Ectodermal cell (in vitro differentiated cells): Measurements from ENCODE around the gene AMHR2.

ENCODE experiments used
- H3K27ac ChIP-seq: 2 replicates; pipeline ENCODE4 v1.7.0; 2013; ENCODE audit warnings: mild to moderate bottlenecking, low read depth, low read length; ENCODE audit not compliant: insufficient read depth, poor library complexity, severe bottlenecking
- H3K27me3 ChIP-seq: 2 replicates; pipeline ENCODE4 v1.7.0; 2013; ENCODE audit warnings: mild to moderate bottlenecking, low read length; ENCODE audit not compliant: insufficient read depth, control insufficient read depth, poor library complexity, severe bottlenecking
- H3K36me3 ChIP-seq: one replicate; pipeline ENCODE4 v1.7.0; 2013; ENCODE audit warnings: low read length; ENCODE audit not compliant: control insufficient read depth, insufficient read depth
- H3K4me1 ChIP-seq: one replicate; pipeline ENCODE4 v1.7.0; 2013; ENCODE audit warnings: low read length; ENCODE audit not compliant: control insufficient read depth, insufficient read depth
- H3K4me3 ChIP-seq: 2 replicates; pipeline ENCODE4 v1.7.0; 2013; ENCODE audit warnings: low read depth, low read length, control low read depth; ENCODE audit not compliant: insufficient read depth
- H3K9me3 ChIP-seq: 2 replicates; pipeline ENCODE4 v1.7.0; 2013; ENCODE audit warnings: mild to moderate bottlenecking, low read length, moderate library complexity; ENCODE audit not compliant: control insufficient read depth
- WGBS, 2 experiments: methylation state at CpG; one replicate each; pipeline ENCODE4 v1.1.7; 2013; ENCODE audit warnings: missing lambda C conversion rate in 2 of 2; 5-methylcytosine and 5-hydroxymethylcytosine counted together

Gene AMHR2

GRCh38 chr12:53452159-53453077, 28.8 kb downstream of the AMHR2 start:
- H3K36me3 ChIP-seq: peaks cover 33% of the 10 kb centered on the region
- peak overlapping the region; percentile 77 for H3K4me3 ChIP-seq
- no peaks in the 10 kb centered on the region for H3K9me3 ChIP-seq
- 1 to 2% methylated on average over 50 to 64 of the region's 82 CpGs for WGBS, 2 experiments
- H3K4me1 ChIP-seq: peaks cover 9% of the 10 kb centered on the region
- H3K27me3 ChIP-seq: no peaks in the 10 kb centered on the region
- H3K27ac ChIP-seq: peak overlapping the region; percentile 99

DNA sequence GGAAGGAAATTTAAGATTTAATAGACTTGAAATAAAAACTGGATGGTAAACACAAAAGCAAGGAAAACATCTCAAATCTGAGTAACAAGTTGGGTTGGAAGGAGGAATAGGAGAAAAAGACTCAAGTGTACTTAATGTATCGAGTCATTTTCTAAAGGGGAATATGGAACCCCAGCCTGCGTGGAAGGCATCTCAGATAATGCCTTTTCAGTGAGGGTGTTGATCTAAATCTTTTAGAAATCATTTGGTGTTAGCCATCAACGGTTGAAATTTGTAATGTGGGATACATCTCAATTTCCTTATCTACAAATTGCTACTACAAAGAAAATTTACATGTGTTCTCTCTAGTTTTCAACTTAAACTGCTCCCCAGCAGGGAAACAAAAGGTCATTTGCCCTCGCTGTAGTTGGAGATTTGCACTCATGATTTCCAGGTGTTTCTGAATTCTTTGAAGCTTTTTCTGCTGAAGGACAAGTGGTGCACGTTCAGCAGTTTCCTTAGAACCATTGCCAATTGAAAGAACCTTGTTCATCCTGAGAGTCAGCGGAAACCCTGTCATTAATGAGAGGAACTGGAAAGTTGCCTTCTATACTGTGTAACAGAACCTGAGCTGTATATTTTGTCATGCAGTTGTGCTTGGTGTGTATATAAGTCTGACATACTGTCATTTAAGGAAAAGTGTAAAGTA, 30.4 kb downstream of the AMHR2 start:
- Histone ChIP-seq H3K27ac (no peak overlapping the region), H3K36me3 (peaks cover 46% of the 10 kb centered on the region), H3K9me3 (no peaks in the 10 kb centered on the region), H3K27me3 (no peaks in the 10 kb centered on the region), H3K4me1 (peaks cover 9% of the 10 kb centered on the region), H3K4me3 (peak overlapping the region; percentile 77)
- 72 to 77% methylated on average over 5 to 6 of the region's 6 CpGs for WGBS, 2 experiments

GRCh38 chr12:53454707-53455106, 31.1 kb downstream of the AMHR2 start:
- H3K4me1 ChIP-seq: peaks cover 12% of the 10 kb centered on the region
- H3K9me3 ChIP-seq: no peaks in the 10 kb centered on the region
- H3K27me3 ChIP-seq: no peaks in the 10 kb centered on the region
- WGBS, 2 experiments: 92% methylated on average over 3 of the region's 3 CpGs
- H3K27ac ChIP-seq: no peak overlapping the region
- H3K36me3 ChIP-seq: peaks cover 52% of the 10 kb centered on the region
- peak overlapping the region; percentile 77 for H3K4me3 ChIP-seq

DNA sequence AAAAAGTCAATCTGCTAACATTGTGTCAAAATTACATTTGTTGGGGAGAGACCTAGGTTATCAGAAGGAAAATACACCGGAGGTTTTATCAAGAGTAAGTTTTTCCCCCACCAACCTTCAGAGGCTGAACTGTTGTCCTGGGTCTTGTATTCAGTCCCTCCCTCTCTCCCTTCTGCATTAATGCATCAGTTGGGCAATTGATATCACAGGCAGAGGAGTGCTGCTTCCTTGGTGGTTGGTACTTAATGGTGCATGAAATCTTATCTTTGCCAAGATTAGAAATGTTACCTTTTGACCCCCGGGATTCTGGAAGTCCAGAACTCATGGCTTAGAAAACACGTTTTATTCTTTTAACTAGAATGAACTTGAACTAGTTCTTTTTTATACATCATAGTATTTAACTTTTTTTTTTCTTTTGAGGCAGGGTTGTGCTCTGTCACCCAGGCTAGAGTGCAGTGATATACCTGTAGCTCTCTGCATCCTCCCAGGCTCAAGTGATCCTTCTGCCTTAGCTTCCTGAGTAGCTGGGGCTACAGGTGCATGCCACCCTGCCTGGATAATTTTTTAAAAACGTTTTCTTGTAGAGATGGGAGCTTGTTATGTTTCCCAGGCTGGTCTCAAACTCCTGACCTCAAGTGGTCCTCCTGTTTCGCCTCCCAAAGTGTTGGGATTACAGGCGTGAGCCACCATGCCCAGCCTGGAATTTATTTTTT, 33.2 kb downstream of the AMHR2 start:
- Histone ChIP-seq H3K9me3 (no peaks in the 10 kb centered on the region), H3K4me3 (no peak overlapping the region), H3K27me3 (no peaks in the 10 kb centered on the region), H3K4me1 (peaks cover 23% of the 10 kb centered on the region), H3K27ac (no peak overlapping the region), H3K36me3 (peaks cover 73% of the 10 kb centered on the region)
- 93 to 95% methylated on average over 6 of the region's 6 CpGs for WGBS, 2 experiments

GRCh38 chr12:53459097-53459496, 35.4 kb downstream of the AMHR2 start:
- WGBS, 2 experiments: 92 to 93% methylated on average over 4 of the region's 4 CpGs
- no peak overlapping the region for H3K4me3 ChIP-seq
- H3K27ac ChIP-seq: no peak overlapping the region
- peaks cover 21% of the 10 kb centered on the region for H3K4me1 ChIP-seq
- H3K36me3 ChIP-seq: peaks cover 91% of the 10 kb centered on the region
- no peaks in the 10 kb centered on the region for H3K27me3 ChIP-seq
- no peaks in the 10 kb centered on the region for H3K9me3 ChIP-seq

- H3K4me3 ChIP-seq: no peak overlapping the region
- H3K9me3 ChIP-seq: no peaks in the 10 kb centered on the region
- WGBS, 2 experiments: 98% methylated on average over 3 of the region's 3 CpGs
- H3K4me1 ChIP-seq: peaks cover 22% of the 10 kb centered on the region
- H3K36me3 ChIP-seq: peaks cover 90% of the 10 kb centered on the region
- H3K27ac ChIP-seq: no peak overlapping the region
- H3K27me3 ChIP-seq: no peaks in the 10 kb centered on the region
Observed at GRCh38 chr12:53461059-53461458, 37.4 kb downstream of the AMHR2 start.

DNA sequence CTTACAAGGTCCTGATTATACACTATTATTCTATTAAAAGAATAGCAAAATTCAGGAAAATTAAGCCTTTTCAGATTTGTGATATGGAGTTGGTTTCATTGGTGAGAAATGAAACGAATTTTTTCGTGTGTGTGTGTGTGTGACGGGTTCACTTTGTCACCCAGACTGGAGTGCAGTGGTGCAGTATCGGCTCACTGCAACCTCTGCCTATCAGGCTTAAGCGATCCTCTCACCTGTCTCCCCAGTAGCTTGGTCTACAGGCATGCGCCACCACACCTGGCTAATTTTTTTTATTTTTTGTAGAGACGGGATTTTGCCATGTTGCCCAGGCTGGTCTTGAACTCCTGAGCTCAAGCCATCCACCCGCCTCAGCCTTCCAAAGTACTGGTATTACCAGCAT, 37.9 kb downstream of the AMHR2 start:
- 91 to 96% methylated on average over 8 of the region's 8 CpGs for WGBS, 2 experiments
- Histone ChIP-seq H3K4me3 (no peak overlapping the region), H3K9me3 (no peaks in the 10 kb centered on the region), H3K4me1 (peaks cover 22% of the 10 kb centered on the region), H3K27ac (no peak overlapping the region), H3K36me3 (peaks cover 90% of the 10 kb centered on the region), H3K27me3 (no peaks in the 10 kb centered on the region)

GRCh38 chr12:53462935-53463334, 39.3 kb downstream of the AMHR2 start:
- no peak overlapping the region for H3K4me3 ChIP-seq
- peaks cover 90% of the 10 kb centered on the region for H3K36me3 ChIP-seq
- WGBS, 2 experiments: 92 to 94% methylated on average over 3 of the region's 3 CpGs

DNA sequence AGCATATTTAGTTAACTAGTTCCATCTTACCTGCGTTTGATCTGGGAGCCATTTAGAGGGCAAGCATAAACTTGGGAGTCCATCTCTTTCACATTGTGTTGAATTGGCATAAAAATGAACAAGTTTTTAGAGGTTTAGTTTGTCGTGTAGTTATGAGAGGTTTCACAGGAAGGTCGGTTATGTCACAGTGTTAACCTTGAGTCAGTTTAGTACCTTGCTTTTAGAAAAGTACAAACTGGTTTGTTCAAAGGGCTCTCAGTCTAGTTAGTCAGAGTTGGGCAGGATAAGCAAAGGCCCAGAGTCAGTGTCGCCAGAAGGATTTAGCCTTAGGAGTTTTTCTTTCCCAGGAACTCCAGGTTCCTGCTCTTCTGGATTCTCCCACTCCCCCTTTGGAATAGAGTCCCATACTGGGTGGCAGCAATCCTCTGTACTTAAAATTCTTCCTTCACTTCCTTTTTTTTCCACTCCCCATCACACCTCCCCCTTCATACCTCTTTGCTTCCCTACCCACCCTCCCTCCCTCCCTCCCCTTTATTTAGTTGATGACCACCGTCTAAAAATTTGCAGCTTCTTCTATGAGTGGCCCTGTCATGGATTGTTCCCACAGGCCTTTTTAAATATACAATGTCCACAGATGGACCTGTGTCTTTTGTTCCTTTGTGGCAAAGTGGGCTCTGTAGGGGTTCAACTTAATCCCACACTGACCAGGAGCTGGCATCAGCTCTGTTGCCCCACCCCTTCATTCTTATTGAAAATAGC, 40.3 kb downstream of the AMHR2 start:
- Histone ChIP-seq H3K27me3 (no peaks in the 10 kb centered on the region), H3K27ac (no peak overlapping the region), H3K4me3 (no peak overlapping the region), H3K4me1 (peaks cover 22% of the 10 kb centered on the region), H3K36me3 (peaks cover 94% of the 10 kb centered on the region), H3K9me3 (no peaks in the 10 kb centered on the region)
- WGBS, 2 experiments: 71 to 74% methylated on average over 5 of the region's 5 CpGs

More at GRCh38 chr12:53462935-53463334, 39.3 kb downstream of the AMHR2 start:
- Histone ChIP-seq H3K27me3 (no peaks in the 10 kb centered on the region), H3K27ac (no peak overlapping the region), H3K9me3 (no peaks in the 10 kb centered on the region), H3K4me1 (peaks cover 22% of the 10 kb centered on the region)
